A673 (cell line): ENCODE measurements around the gene INMT.

Experiments
- CTCF ChIP-seq: fragments of 300-800, 200-600 bp; sonication (generic); conservative IDR thresholded peaks from 2 replicates; pipeline ENCODE4 v1.5.1; 2017; ENCODE audit warnings: low read depth, mild to moderate bottlenecking, antibody characterized with exemption, low read length, moderate library complexity, mixed read lengths
- EZH2 ChIP-seq: fragments of 200-600 bp; sonication (generic); IDR thresholded peaks from 2 replicates; pipeline ENCODE4 v1.6.1; 2017; ENCODE audit warnings: borderline replicate concordance, low read depth, mild to moderate bottlenecking, mixed read lengths, antibody characterized with exemption, low read length; ENCODE audit not compliant: poor library complexity, severe bottlenecking

GRCh38 chr7:30785786-30786185, 33.9 kb downstream of the INMT start:
- TF ChIP-seq CTCF (no peak), EZH2 (no peak)
